ENCODE data around the gene SH3TC1.

SH3TC1 gene

GRCh38 chr4:8173492-8174242, 25.4 kb upstream of the SH3TC1 start:
- no peak overlapping the region for H3K4me3 ChIP-seq (ENCODE audit: low read depth, low read length)
- DNase-seq (ENCODE audit: low read depth, low spot score) = no peak
- no peak for TF ChIP-seq CTCF (IDR thresholded peaks at IDR 0.05; ENCODE audit: low read depth, low read length)
- in situ Hi-C loops (cut with HindIII; ENCODE audit: low sequenced_read_pairs) = no loop called here

GRCh38 chr4:8174970-8175369, 24.1 kb upstream of the SH3TC1 start:
- H3K4me3 ChIP-seq (ENCODE audit: low read depth, low read length) = no peak overlapping the region
- no peak for TF ChIP-seq CTCF (IDR thresholded peaks at IDR 0.05; ENCODE audit: low read depth, low read length)
- no peak for DNase-seq (ENCODE audit: low read depth, low spot score)
- in situ Hi-C loops (cut with HindIII; ENCODE audit: low sequenced_read_pairs) = no loop called here

DNA sequence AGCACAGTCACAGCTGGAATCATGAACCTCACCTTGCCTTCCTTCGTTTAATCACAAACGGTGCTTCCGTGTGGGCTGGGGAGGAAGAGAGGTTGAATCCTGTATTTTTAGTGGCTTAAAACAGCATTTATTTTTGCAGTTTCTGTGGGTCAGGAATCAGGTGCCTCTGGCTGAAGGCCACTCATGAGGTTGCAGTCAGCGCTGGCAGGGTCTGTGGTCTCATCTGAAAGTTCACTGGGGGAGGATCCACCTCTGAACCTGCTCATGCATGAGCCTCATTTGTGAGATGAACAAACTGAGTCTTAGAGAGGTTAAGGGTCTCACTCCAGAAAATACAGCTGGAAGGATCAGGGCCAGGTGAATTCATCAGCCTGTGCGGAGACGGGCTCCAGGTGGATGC, 23.4 kb upstream of the SH3TC1 start:
- TF ChIP-seq CTCF (IDR thresholded peaks at IDR 0.05; ENCODE audit: low read depth, low read length) = no peak

DNA sequence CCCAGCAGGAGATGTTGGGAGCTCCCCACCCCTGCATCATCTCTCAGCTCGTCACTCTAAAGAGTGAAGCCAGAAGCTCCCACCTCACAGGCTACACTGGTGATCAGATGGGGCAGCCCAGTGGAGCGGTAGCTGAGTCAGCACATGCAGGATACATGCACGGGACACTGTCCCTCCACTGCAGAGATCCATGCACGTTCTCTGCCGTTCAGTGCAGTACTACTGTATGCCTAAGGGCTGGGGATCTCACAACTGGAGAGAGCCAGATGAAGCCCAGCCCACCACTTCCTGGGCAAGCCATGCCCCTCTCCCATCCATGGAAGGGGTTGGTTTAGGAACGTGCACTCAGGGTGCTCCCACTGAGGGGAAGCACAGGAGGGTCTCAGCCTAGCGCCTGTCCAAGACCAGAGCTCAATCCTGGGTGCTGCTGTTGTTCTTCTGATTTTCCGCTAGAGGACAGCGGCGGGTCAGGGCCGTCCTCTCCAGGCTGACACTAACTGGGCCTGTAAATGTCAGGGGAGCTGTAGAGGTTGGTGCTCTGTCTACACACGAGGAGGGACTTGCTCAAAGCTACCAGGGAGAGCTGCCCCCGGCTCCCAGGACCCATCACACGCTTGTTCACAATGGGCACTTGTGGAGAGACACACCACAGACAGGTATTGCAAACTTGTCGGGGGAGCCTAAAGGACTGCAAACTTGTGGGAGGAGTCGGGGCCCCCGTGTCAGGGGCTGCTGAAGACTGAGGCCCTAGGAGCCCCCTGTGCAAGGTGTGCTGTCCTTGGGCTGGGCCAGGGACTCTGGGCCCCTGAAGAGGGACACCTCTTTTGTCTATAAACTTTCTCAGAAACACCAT, 22.3 kb upstream of the SH3TC1 start:
- TF ChIP-seq CTCF (IDR thresholded peaks at IDR 0.05; ENCODE audit: low read depth, low read length) = peak; percentile 93
- no peak overlapping the region for H3K4me3 ChIP-seq (ENCODE audit: low read depth, low read length)
- in situ Hi-C loops (cut with HindIII; ENCODE audit: low sequenced_read_pairs) = no loop called here
- peak; percentile 48 for DNase-seq (ENCODE audit: low read depth, low spot score)

More for the DNA sequence above, 23.4 kb upstream of the SH3TC1 start:
- no peak for DNase-seq (ENCODE audit: low read depth, low spot score)
- in situ Hi-C loops (cut with HindIII; ENCODE audit: low sequenced_read_pairs) = no loop called here
- no peak overlapping the region for H3K4me3 ChIP-seq (ENCODE audit: low read depth, low read length)

DNA sequence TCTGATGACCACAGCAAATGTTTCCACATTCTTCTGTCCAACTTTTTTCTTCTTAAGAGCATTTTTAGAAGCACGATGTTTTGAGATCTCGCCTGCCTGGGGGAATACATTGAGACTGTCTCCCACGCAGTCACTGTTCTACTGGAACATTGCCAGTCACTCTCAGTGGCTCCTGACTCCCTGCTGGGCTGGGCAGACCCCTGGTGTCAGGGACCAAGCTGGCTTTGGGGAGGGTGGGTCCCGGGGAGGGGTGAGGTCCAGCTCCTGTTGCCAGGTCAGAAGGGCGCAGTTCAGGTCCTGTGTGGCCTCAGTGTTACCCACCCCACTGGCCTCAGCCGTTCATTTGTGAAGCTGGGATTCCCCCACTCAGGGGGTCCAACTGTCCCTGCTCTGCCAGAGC, 21.5 kb upstream of the SH3TC1 start:
- H3K4me3 ChIP-seq (ENCODE audit: low read depth, low read length) = no peak overlapping the region
- no peak for TF ChIP-seq CTCF (IDR thresholded peaks at IDR 0.05; ENCODE audit: low read depth, low read length)
- in situ Hi-C loops (cut with HindIII; ENCODE audit: low sequenced_read_pairs) = no loop called here
- no peak for DNase-seq (ENCODE audit: low read depth, low spot score)

DNA sequence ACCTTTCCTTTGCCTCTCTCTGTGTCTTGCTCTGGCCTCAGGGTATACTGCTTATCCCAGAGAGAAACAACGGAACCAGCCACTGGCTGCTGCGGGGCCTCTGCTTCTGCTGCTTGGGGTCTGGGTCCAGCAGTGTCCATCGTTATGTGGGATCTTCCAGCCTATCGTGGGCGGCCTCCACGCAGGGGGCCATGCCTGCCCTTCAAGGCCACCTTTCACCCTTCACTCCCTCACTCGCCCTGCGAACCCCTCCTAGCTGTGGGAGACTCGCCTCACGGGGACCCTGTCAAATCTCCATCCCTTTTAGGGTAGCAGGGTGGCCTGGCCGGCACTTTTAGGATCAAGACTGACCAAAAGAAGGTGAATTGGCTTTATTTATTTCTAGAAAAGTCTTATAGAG, 21.1 kb upstream of the SH3TC1 start:
- no peak for DNase-seq (ENCODE audit: low read depth, low spot score)
- in situ Hi-C loops (cut with HindIII; ENCODE audit: low sequenced_read_pairs) = no loop called here
- TF ChIP-seq CTCF (IDR thresholded peaks at IDR 0.05; ENCODE audit: low read depth, low read length) = no peak
- no peak overlapping the region for H3K4me3 ChIP-seq (ENCODE audit: low read depth, low read length)
